GDM1 (cell line): ENCODE measurements around the gene CEACAM18.
"Not testable (repeated sequence)": the region's sequence is repeated elsewhere in the genome, so short reads cannot be mapped to it uniquely, and the experiment has no call there.

ENCODE experiments used
- DNase-seq: peaks from one replicate; lab custom pipeline; 2025; lab: John Stamatoyannopoulos, UW

The CEACAM18 gene

DNA sequence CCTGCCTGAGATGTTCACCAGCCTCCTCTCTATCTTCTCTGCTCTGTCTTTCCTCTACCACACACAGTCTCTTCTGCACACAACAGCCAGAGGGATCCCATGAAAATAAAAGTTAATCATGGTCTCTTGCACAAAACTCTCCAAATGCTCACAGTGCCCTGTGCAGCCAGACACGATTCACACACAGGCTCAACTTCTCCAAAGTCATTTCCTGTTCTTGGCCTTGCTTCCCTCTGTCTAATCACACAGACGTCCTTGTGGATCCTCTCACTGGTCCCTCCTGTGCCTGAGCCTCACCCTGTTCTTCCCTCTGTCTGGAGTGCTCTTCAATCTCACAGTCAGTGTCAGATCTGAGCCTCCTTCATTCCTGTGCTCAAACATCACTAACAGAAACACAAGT, 15.4 kb downstream of the CEACAM18 start:
- peak; percentile 40 for DNase-seq

DNA sequence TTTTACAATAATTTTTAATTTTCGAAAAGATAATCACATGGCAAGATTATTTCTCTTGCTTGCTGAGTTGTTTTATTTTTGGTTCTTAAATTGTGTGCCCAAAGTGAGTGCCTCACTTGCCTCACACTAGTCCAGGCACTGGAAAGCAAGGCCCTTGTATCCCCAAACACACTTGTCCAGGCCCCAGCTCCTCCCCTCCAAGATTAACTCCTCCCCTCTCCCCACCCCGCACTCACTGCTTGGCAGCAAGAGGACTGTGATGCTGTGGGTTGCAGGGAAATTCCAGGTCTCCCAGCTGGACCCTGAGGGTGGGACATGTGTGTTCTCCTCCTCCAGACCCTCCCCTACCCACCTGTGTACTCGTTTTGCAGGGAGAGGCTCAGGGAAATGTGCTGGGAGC, 19.3 kb downstream of the CEACAM18 start:
- no peak for DNase-seq

DNA sequence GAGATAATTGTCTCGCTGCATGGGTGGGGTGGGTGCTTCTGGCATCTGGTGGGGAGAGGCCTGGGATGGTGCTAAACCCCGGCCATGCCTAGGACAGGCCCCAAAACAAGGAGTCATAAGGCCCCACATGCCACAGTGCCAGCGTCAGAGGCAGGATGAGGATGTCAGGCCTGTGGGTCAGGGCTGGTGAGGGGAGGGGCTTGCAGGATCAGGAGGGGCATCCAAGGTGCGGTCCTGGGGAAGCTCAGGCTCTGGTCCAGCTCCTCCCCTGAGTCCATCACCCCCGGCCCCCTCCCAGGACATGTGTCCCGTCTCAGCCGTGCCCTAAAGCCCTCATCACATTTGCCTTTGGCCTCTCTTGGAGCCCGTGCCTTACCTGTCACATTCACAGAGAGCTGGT, 22.6 kb downstream of the CEACAM18 start:
- DNase-seq: not testable (repeated sequence)

DNA sequence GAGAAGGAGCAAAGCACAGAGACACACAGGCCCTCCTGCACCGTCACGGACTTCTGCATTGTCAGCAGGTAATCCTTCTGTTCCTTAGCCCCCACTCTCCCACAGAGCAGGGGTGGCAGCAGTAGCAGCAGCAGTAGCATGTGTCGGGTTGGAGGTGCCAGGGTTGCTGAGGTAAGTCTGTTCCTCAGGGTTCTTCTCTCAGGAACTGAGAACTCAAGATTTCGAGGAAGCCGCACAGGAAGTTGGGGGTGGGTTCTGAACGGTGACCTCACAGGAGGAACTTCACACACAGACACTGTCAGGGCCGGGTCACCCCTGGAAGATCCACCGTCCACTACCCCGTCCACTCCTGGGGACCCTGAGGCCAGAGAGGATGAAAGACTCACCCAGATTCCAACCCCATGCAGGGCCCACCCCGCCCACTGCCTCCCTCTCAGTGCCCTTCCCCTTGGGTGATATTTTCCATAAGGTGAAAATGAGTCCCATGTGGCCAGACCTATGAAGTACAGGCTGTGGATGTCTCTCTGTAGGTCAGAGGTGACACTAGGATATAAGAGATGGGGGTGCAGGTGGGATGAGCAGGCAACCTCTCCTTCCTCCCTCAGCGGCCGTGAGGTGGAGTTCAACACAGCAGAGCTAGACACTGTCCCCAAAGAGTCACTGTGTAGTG, 23.4 kb downstream of the CEACAM18 start, which contains the start of gene SIGLEC12:
SIGLEC12 (minus strand) TSS at position 207 of the 670 bp plus-strand sequence; CDS start at position 140, 67 bp downstream.
- peak; percentile 55 for DNase-seq

DNA sequence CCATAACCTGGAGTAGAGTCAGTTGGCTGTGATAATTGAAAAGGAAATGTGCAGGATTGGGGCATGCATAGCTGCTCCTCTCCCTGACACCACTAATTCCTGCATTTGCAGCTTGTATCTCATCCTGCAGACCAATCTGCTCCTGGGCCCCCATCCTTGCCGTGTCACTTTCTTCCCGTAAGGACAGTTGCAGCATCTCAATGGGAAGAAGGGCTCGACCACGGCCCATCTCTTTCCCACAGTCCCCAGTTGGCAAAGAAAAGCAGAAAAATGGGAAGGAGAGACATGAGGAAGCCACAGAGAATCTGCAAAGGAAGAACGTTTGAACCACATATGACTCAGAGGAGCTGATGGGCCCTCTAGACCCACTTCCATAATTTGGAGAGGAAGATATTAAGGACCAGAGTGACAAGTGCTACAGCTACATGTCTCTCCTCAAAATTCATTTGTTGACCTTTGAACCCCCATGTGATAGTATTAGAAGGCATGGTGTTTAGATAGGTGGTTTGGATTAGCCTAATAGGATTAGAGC, 25.0 kb downstream of the CEACAM18 start:
- peak; percentile 62 for DNase-seq

DNA sequence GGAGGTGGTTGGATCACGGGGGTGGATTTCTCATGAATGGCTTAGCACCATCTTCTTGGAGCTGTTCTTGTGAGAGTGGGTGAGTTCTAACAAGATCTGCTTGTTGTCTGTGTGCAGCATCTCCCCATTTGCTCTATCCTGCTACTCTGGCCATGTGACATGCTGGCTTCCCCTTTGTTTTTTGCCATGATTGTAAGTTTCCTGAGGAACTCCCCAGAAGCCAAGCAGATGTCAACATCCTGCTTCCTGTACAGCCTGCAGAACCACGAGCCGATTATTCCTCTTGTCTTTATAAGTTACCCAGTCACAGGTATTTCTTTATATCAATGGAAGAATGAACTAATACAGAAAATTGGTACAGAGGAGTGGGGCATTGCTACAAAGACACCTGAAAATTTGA, 25.6 kb downstream of the CEACAM18 start:
- peak; percentile 23 for DNase-seq

DNA sequence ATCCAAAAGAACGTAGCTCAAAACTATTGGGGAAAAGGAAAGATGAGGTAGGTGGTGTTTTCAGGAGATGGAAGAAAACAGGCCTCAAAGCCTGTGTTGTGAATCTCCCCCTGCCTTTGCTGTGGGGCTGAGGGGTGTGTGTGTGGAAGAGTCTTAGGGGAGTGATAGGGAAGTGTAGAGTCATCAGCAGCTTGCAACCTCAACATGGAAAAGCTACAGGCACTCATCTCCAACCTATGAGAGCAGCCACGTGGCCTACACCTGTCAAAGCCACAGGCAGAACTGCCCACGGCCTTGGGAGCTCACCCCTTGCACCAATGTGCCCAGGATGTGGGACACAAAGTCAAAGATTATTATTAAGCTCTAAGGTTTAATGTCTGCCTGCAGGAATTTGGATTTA, 27.6 kb downstream of the CEACAM18 start:
- no peak for DNase-seq

DNA sequence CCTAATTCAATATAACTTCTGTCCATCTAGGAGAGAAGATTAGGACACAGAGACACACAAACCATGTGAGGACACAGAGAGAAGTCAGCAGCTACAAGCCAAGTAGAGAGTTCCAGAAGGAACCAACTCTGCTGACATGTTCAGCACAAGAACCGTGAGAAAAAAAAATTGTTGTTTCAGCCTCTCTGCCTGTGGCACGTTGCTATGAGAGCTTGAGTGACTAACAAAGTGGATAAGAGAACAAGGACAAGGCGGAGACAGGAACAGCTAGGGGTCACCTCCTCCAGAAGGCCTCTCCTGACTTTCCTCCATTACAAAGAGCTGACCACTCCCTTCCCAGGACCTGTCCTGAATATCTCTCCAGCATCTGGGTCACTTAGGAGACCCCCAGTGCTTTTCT, 28.9 kb downstream of the CEACAM18 start:
- no peak for DNase-seq

DNA sequence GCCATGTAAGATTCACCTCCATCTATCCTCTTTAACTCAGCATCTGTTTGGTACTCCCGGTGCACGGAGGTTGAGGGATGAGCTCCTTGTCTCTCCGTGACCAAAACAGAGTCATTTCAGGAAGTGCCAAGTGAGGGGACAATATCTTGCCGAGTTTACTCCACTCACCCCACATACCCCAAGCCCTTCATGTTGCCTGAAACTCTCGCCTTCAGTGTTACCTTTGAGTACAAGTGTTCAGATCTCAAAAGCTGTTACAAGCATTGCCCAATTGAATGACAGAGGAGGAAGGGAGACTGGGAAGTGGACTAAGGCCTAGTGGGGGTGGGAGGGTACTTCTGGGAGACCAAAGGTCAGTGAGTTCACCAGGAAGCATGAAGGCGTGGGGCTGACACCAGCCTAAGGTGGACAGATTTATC, 29.3 kb downstream of the CEACAM18 start:
- DNase-seq: no peak

DNA sequence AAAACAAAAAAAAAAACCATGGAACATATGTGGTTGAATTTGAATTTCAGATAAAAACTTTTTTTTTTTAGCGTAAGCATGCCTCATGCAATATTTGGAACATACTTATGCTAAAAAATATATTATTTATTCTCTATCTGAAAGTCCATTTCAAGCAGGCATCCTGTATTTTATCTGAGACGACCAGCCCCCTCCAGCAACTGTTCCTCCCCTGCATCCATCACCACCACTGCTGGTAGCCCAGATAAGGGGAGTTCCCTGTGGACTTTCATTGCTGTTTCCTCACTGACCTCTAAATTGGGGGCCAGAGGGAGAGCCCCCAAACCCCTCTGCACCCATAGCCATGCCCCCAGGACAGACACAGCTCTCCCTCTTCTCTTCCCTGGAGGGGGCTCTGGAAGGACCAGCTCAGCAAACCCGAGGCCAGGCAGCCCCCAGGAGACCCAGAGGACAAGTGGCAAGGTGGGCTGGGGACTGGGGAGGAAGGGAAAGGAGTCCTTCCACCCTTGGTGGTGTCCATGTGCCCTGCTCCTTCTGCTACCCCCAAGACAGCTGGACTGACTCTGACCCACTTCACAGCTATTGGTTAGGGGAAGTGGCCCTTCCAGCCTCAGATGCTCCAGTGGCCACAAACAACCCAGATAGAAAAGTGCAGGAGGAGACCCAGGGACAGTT, 29.9 kb downstream of the CEACAM18 start:
- DNase-seq: no peak

DNA sequence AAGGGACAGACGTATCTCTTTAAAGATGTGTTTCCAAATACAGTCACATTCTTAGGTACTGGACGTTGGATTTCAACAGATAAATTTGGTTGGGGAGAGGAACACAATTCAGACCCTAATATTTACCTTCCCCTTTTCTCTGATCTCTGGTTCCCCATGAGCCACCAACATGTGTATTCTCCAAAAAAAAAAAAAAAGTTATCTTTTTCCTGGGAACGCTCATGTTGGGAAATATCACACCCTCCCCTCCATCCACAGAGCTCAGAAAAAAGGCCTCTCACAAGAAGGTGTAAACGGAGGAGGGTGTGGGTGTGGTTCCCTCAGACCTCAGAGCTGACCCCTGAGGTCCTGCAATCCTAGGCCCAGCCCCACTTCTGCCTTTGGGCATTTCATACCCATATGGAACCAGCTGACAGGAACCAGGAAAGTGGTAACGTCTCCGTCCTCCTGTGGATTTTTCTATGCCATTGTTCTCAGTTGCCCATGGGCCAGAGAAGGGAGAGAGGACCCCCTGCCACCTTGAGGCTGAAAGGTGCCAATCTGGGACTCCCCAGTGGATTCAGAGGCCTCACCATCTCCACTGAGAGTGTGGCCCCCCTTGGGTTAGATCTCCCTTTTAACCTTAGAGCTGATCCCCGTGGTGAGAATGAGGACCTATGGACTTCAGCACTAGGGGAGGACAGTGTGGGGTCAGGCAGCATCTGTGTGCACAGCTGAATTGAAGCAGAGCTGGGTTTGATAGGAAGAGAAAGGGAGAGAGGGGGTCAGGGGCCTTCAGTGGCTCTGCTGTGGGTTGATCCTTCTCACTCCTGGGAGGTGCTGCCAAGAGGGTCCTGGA, 31.7 kb downstream of the CEACAM18 start:
- DNase-seq: no peak

DNA sequence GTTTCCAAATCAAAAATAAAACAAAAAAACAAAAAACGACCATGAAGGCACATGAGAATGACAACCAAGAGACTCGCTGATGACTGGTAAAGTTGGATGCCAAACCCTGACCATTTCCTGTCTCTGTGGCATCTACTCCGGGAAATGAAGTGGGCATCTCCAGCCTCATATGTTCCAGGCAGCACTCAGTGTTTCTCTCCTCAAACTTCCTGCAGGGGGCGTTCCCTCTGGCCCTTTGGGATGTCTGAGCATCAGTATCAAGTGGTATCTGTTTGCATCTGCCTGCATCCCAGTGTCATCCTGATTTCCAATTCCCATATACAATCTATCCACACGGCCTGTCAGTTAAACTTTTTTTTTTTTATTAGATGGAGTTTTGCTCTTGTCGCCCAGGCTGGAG, 33.0 kb downstream of the CEACAM18 start:
- DNase-seq: no peak

DNA sequence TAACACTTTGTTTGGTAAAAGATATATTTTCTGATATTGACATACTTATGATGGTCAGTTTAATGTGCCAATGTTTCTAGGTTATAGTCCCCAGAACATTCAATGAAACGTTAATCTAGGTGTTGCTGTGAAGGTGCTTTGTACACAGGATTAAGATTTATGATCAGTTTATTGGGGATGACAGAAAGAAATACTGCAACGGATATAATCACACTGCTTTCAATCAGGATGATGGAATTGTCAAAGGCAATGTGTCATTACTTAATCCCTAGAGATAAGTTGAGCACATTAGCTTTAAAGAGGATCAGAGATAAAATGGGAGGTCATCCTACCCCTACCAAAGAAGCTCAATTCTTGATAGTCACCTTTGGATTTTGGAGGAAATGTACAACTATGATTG, 35.6 kb downstream of the CEACAM18 start:
- DNase-seq: no peak

DNA sequence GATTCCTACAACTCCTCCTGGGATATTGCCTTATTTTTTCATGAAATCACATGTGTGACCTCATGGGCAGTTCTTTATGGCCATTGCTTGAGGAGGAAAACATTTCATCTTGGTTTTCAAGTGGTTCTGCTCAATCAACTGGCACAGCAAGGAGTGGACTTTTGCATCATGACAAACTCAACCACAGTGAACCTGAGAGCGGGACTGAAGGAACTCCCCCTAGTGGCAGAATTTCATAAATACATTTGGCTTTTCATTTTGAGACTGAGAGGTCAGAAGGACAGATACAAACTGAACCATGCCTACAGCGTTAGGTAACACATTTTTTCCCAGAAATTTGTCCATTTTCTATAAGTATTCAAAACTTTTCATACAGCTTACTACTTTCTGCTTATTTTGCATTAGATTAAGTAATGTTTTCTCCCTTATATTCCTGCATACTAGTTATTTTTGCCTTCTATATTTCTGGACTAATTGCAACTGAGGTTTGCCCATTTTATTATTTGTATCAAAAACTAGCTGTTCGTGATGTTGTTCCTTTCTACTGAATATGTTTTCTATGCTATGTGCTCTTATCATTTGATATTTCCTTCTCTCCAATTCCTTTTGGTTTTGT, 36.6 kb downstream of the CEACAM18 start:
- peak; percentile 51 for DNase-seq

DNA sequence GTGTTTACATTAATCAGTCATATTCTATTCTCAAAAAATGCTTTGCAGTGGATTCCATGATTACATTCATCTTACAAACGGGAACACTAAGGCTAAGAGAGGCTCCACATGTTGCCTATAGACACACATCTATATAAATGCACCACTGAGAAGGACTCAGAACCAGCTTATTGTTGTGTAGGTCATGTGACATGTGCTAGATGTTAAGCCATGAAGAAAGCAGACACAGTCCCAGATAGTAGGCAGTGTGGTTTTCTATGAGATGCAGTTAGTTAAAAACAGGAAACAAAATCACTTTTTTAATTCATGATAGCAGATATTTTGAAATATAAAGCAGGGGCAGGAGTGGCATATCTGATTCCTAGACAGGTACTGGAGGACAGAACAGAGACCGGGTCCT, 42.4 kb downstream of the CEACAM18 start:
- DNase-seq: no peak

DNA sequence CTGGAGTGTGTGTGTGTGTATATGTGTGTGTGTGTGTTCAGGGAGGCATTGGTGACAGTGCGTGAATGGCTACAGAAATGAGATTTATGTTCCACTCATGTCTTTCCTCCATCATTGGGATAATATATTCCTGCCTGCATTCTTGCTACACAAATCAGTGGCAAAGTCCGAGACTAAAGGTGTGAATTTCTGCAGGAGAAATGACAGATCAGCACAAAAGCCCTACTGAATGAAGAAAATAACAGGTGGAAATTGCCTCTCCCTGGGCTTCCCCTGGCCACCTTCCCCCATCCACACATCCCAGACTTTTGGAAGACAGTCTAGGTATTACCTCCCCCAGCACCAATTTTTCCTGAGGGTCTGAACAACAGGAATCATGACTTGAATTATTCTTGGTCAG, 43.0 kb downstream of the CEACAM18 start:
- no peak for DNase-seq

DNA sequence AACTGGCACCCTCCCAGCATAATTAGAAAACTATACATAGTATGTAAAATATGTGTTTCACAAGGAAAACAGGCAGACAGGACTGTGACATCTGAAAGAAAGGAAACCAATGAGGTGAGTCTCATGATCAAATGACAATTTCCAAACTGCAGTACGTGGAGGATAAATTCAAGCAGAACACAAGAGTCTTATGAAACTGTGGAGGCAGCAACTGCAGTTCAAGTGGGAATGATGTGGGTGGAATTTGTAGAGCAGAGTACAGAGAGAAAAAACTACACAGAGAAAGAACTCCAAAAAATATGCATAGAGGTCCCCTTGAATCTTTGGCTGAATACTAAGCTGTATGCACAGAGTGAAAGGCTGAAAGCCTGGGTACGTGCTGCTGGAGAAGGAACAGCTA, 43.4 kb downstream of the CEACAM18 start:
- DNase-seq: no peak

DNA sequence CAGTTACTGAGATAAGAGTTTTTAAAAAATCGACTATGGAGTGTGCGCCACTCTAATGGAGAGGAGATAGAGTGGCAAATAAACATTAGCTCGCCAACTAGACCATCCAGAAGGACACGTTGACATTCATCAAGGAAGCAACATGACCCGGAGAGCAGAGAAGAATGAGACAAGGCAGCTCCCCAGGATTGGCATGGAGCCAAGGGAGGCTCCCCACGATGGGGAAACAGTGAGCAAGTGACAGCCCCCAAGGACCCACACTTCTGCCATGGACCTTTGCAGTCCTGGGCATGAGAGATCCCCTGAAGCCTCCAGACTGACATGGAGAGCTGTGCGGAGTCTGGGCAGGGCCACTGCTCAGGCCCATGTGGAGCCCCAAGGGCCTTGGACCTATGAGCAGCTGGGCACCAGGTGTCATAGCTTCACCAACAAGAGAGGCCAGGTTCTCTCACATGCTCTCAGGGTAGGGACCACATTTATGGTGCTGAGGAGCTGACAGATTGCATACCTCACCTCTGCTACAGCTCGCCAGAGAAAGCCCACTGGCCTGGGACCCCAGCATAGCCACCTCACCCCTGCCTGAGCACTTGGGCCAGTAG, 46.4 kb downstream of the CEACAM18 start:
- DNase-seq: no peak

DNA sequence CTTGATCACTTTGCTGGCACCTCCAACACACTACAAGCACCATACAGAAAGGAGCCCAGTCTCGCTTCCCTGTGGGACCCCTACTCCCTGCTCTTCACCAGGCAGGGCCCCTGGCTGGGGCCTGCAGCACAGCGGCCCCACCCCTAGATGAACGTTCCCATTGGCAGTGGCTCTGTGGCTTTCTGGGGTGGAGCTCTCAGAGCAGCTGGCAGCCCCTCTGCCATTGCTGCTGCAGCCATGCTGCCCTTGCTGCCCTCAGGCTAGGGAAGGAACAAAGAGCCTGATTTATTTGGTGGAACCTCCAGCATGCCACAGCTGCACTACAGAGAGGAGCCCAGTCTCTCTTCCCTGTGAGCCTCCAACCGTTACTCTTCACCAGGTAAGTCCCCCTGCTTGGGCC, 47.3 kb downstream of the CEACAM18 start:
- DNase-seq: no peak

DNA sequence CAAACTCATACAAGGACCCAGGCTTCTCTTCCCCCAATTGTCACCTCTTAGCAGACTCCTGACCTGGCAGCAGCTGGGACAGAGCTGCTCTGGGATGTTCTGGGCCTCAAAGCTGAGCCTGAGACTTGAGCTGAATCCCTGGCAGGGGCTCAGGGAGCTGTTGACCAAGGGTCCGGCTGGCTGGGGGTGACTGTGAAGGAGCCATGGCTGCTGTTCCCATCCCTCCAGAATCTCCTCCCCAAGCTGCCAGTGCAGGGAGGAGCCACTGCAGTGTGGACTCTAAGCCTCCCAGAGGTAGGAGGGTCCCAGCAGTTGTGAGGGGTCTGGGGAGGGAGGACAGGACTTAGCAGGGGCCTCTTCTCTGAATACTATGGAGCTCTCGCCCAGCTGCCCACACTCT, 51.0 kb downstream of the CEACAM18 start:
- no peak for DNase-seq

DNA sequence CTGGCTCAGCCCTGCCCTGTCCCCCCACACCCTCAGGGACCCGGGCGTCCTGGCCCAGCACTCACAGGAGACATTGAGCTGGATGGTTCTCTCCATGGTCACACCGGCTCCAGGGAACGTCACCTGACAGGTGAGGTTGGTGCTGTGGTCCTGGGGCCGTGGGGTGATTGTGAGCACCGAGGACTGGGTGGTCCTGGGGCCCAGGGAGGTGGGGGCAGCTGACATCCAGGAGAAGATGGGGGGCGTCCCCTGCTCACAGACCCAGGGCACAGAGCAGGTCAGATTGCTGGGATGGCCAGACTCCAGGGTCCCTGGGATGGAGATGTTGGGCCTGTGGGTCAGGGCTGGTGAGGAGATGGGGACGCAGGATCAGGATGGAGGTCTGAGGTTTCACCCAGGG, 52.3 kb downstream of the CEACAM18 start:
- DNase-seq: no peak
